Coronary artery (tissue), 2 donors: ENCODE measurements around the gene TTYH2.
A peak's percentile ranks its signal among the peaks of the same experiment; 100 is the strongest.
"Not testable (repeated sequence)": the region's sequence is repeated elsewhere in the genome, so short reads cannot be mapped to it uniquely, and the experiment has no call there.

Source experiments
- DNase-seq: peaks from one replicate; pipeline ENCODE4 v3.0.0-alpha.2; 2017; ENCODE audit warnings: low spot score
- H3K27ac ChIP-seq, 2 donors: fragments of 200-600 bp; sonication (generic); one replicate each; pipeline ENCODE4 v1.5.1; 2016 to 2019
- H3K4me3 ChIP-seq: fragments of 200-600 bp; sonication (generic); 2 replicates; pipeline ENCODE4 v1.5.1; 2016; ENCODE audit warnings: mild to moderate bottlenecking, moderate library complexity
- CTCF ChIP-seq: fragments of 200-600 bp; sonication (generic); IDR thresholded peaks from one replicate; pipeline ENCODE4 v1.5.1; 2019; ENCODE audit warnings: antibody characterized with exemption

The TTYH2 gene

DNA sequence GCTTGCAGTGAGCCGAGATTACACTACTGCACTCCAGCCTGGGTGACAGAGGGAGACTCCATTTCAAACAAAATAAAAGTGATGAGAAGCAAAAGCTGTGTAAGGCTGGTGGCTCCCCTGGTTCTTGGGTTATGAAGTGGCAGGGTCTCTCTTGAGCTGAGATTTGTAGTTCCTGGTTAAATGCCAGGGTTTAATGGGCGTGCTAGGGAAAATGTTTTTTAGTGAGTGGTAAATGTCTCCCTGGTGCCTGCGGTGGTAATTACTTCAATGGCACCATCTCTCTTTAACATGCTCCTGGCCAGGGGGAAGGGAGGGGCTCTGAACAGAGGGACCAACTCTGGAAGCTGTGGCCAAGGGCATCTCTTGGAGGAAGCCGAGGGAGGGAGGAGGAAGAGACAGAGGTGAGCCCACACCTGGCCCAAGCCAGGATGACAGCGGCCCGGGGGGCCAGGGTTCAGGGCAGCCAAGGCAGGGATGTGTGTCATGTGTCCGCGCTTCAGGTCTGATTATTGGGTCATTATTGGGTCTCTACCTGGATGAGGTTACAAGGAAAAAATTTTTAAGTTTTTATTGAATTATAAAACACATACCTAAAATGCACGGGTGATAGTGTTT, 27.7 kb upstream of the TTYH2 start:
- H3K27ac ChIP-seq = no peak overlapping the region
- no peak for DNase-seq
- H3K4me3 ChIP-seq = no peak overlapping the region
- no peak for TF ChIP-seq CTCF

GRCh38 chr17:74186498-74186897, 26.9 kb upstream of the TTYH2 start:
- H3K4me3 ChIP-seq = no peak overlapping the region
- no peak for DNase-seq
- no peak overlapping the region for H3K27ac ChIP-seq
- no peak for TF ChIP-seq CTCF

DNA sequence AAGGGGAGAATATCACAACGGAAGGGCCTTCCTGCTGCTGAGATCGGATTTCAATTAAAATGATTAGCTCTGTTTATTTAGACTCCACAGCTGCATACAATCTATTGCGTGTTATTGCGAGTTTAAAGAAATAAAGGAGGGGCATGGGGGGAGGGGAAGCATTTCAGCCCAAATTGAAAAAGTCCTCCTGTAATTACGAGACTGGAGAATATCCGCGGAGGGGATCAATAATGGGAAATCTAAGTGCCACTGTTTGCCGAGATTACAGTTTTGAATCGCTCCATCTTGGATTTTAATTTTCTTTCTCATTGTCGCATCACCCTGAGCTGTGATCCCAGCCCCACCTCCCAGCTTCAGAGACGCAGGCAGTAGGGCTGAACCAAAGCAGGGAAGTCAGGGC, 25.6 kb upstream of the TTYH2 start:
- Histone ChIP-seq H3K27ac (no peak overlapping the region), H3K4me3 (no peak overlapping the region)
- TF ChIP-seq CTCF = no peak
- DNase-seq = no peak

- H3K4me3 ChIP-seq, H3K27ac ChIP-seq, DNase-seq: not testable (repeated sequence)
These were observed 24.7 kb upstream of the TTYH2 start for GRCh38 chr17:74188687-74189086.

- no peak for TF ChIP-seq CTCF
- Histone ChIP-seq H3K27ac (no peak overlapping the region), H3K4me3 (no peak overlapping the region)
- no peak for DNase-seq
These were observed 23.2 kb upstream of the TTYH2 start for GRCh38 chr17:74190154-74190553.

GRCh38 chr17:74190807-74191406, 22.5 kb upstream of the TTYH2 start:
- Histone ChIP-seq H3K4me3 (no peak overlapping the region), H3K27ac (no peak overlapping the region)
- no peak for DNase-seq
- TF ChIP-seq CTCF = no peak

GRCh38 chr17:74192950-74193781, 20.2 kb upstream of the TTYH2 start:
- H3K27ac ChIP-seq = peak overlapping the region in 1 of 2 donors; percentile 41
- TF ChIP-seq CTCF = no peak
- DNase-seq = no peak
- no peak overlapping the region for H3K4me3 ChIP-seq
